GM18505 (cell line): Measurements from ENCODE around the gene NTF3.

ENCODE experiments used
- ATAC-seq: cut with Tn5 transposase; IDR thresholded peaks from one replicate; pipeline ENCODE4 v1.9.1; 2021; ENCODE audit not compliant: unreplicated experiment
- POLR2A ChIP-seq: IDR thresholded peaks from 4 replicates; pipeline ENCODE4 v1.6.1; 2011; ENCODE audit warnings: borderline replicate concordance; ENCODE audit not compliant: insufficient read depth, insufficient read length; ENCODE audit errors: extremely low read depth

Gene NTF3

GRCh38 chr12:5494343-5494742, 62.4 kb downstream of the NTF3 start:
- ATAC-seq = no peak
- no peak for TF ChIP-seq POLR2A

GRCh38 chr12:5497329-5498053, 65.6 kb downstream of the NTF3 start:
- no peak for TF ChIP-seq POLR2A
- ATAC-seq = no peak

- ATAC-seq = no peak
Observed at GRCh38 chr12:5498076-5498475, 66.2 kb downstream of the NTF3 start.

GRCh38 chr12:5498806-5499205, 66.9 kb downstream of the NTF3 start:
- no peak for ATAC-seq
- no peak for TF ChIP-seq POLR2A

More at GRCh38 chr12:5498076-5498475, 66.2 kb downstream of the NTF3 start:
- TF ChIP-seq POLR2A = no peak

- TF ChIP-seq POLR2A = no peak
- ATAC-seq = no peak
Observed at GRCh38 chr12:5499566-5500330, 67.8 kb downstream of the NTF3 start.

GRCh38 chr12:5500331-5500659, 68.4 kb downstream of the NTF3 start:
- ATAC-seq = no peak
- TF ChIP-seq POLR2A = no peak

- no peak for TF ChIP-seq POLR2A
- no peak for ATAC-seq
Observed at GRCh38 chr12:5503774-5504173, 71.9 kb downstream of the NTF3 start.

GRCh38 chr12:5505116-5505515, 73.2 kb downstream of the NTF3 start:
- no peak for ATAC-seq
- TF ChIP-seq POLR2A = no peak

GRCh38 chr12:5505751-5506150, 73.8 kb downstream of the NTF3 start:
- no peak for TF ChIP-seq POLR2A
- ATAC-seq = no peak

- ATAC-seq = no peak
- TF ChIP-seq POLR2A = no peak
Observed at GRCh38 chr12:5506295-5506694, 74.4 kb downstream of the NTF3 start.

GRCh38 chr12:5506821-5507231, 74.9 kb downstream of the NTF3 start:
- TF ChIP-seq POLR2A = no peak
- no peak for ATAC-seq

- TF ChIP-seq POLR2A = no peak
- ATAC-seq = no peak
Observed at GRCh38 chr12:5507401-5507935, 75.6 kb downstream of the NTF3 start.

GRCh38 chr12:5507944-5508343, 76.0 kb downstream of the NTF3 start:
- no peak for ATAC-seq
- TF ChIP-seq POLR2A = no peak

GRCh38 chr12:5509102-5509501, 77.2 kb downstream of the NTF3 start:
- TF ChIP-seq POLR2A = no peak
- ATAC-seq = no peak
